Limb (tissue), 2 donors: ENCODE measurements around the gene COL2A1.

Experiments
- DNase-seq, 2 donors: peaks; one replicate each; pipeline ENCODE4 v3.0.0-alpha.2; 2016; ENCODE audit errors: extremely low spot score in 2 of 2

Gene COL2A1

GRCh38 chr12:48004053-48004941 lies at the start of gene COL2A1:
Gene COL2A1 (minus strand): TSS chr12:48004476. CDS start chr12:48004321, 155 bp downstream.
- DNase-seq = peak; percentile 43 to 84

- DNase-seq = no peak
Measured at GRCh38 chr12:48053883-48054282, 49.6 kb upstream of the COL2A1 start.

- no peak for DNase-seq
Measured at GRCh38 chr12:48053122-48053521, 48.8 kb upstream of the COL2A1 start.

GRCh38 chr12:48051681-48052080 lies 47.4 kb upstream of the COL2A1 start:
- no peak for DNase-seq

- DNase-seq = no peak
Measured at GRCh38 chr12:48050174-48050573, 45.9 kb upstream of the COL2A1 start.

- no peak for DNase-seq
Measured at GRCh38 chr12:48045965-48046518, 41.8 kb upstream of the COL2A1 start.

GRCh38 chr12:48045061-48045846 lies 41.0 kb upstream of the COL2A1 start:
- DNase-seq = no peak

GRCh38 chr12:48044396-48044795 lies 40.1 kb upstream of the COL2A1 start:
- no peak for DNase-seq

- DNase-seq = no peak
Measured at GRCh38 chr12:48043771-48044170, 39.5 kb upstream of the COL2A1 start.

GRCh38 chr12:48041591-48042423 lies 37.5 kb upstream of the COL2A1 start:
- DNase-seq = no peak

GRCh38 chr12:48040354-48040753 lies 36.1 kb upstream of the COL2A1 start:
- no peak for DNase-seq

- DNase-seq = no peak
Measured at GRCh38 chr12:48039151-48039550, 34.9 kb upstream of the COL2A1 start.

GRCh38 chr12:48038085-48038484 lies 33.8 kb upstream of the COL2A1 start:
- no peak for DNase-seq

- peak; percentile 55 to 75 for DNase-seq
Measured at GRCh38 chr12:48037267-48037915, 33.1 kb upstream of the COL2A1 start.

GRCh38 chr12:48036818-48037217 lies 32.5 kb upstream of the COL2A1 start:
- DNase-seq = no peak

- DNase-seq = no peak
Measured at GRCh38 chr12:48034835-48035805, 30.8 kb upstream of the COL2A1 start.

- DNase-seq = no peak
Measured at GRCh38 chr12:48033451-48033850, 29.2 kb upstream of the COL2A1 start.

- DNase-seq = no peak
Measured at GRCh38 chr12:48032597-48032996, 28.3 kb upstream of the COL2A1 start.

GRCh38 chr12:48031135-48031960 lies 27.1 kb upstream of the COL2A1 start:
- no peak for DNase-seq
